ENCODE results near the gene CBL.

- no peak for TF ChIP-seq CTCF (IDR thresholded peaks at IDR 0.05)
- no peak for TF ChIP-seq REST (IDR thresholded peaks at IDR 0.05)
- TF ChIP-seq POLR2A (IDR thresholded peaks at IDR 0.05; ENCODE audit: low read length): no peak
These were observed 109.2 kb downstream of the CBL start for GRCh38 chr11:119315131-119316015.

Measured in A549 (cell line).